Endothelial cell (in vitro differentiated cells): Measurements from ENCODE around the gene DPH3. TPM values are rescaled to one million over a fixed set of nuclear protein-coding genes. Genes with fewer than 3 reads are reported as not detected.

Experiments used
- DNase-seq: peaks from one replicate; pipeline ENCODE4 v3.0.0; 2021; ENCODE audit warnings: low spot score
- H3K27ac Mint-ChIP-seq: one replicate; pipeline ENCODE4 v1.8.0; 2021; ENCODE audit warnings: mixed read lengths, inconsistent platforms; ENCODE audit not compliant: unreplicated experiment
- H3K27me3 Mint-ChIP-seq: one replicate; pipeline ENCODE4 v1.8.0; 2021; ENCODE audit warnings: mild to moderate bottlenecking, moderate library complexity, mixed read lengths, inconsistent platforms; ENCODE audit not compliant: unreplicated experiment
- H3K36me3 Mint-ChIP-seq: one replicate; pipeline ENCODE4 v1.8.0; 2021; ENCODE audit warnings: mild to moderate bottlenecking, low read depth, mixed read lengths, inconsistent platforms; ENCODE audit not compliant: unreplicated experiment
- H3K4me1 Mint-ChIP-seq: one replicate; pipeline ENCODE4 v1.8.0; 2021; ENCODE audit warnings: mild to moderate bottlenecking, mixed read lengths, inconsistent platforms; ENCODE audit not compliant: unreplicated experiment
- H3K4me3 Mint-ChIP-seq: one replicate; pipeline ENCODE4 v1.8.0; 2021; ENCODE audit warnings: mild to moderate bottlenecking, mixed read lengths, inconsistent platforms; ENCODE audit not compliant: unreplicated experiment
- H3K9me3 Mint-ChIP-seq: one replicate; pipeline ENCODE4 v1.8.0; 2021; ENCODE audit warnings: mixed read lengths, inconsistent platforms; ENCODE audit not compliant: unreplicated experiment
- CTCF ChIP-seq: fragments of 200-600 bp; sonication (generic); IDR thresholded peaks from one replicate; pipeline ENCODE4 v1.5.0; 2021; ENCODE audit warnings: antibody characterized with exemption; ENCODE audit not compliant: unreplicated experiment
- total RNA-seq: library from RNA; stranded (reverse); fragmentation: NEBNext Ultra II Directional; extraction: Animal tissue kit (Norgen Biotek cat#: 25700); gene quantifications from one replicate; pipeline ENCODE4 v1.2.1, GENCODE V29; 2021; ENCODE audit not compliant: unreplicated experiment

The DPH3 gene
- total RNA-seq, 1 donor from 2014 or later, result 33.3 TPM

GRCh38 chr3:16243706-16244490, 20.8 kb downstream of the DPH3 start:
- H3K9me3 Mint-ChIP-seq, result no peaks in the 10 kb centered on the region
- H3K36me3 Mint-ChIP-seq, result no peaks in the 10 kb centered on the region
- peaks cover 13% of the 10 kb centered on the region for H3K27me3 Mint-ChIP-seq
- no peak overlapping the region for H3K27ac Mint-ChIP-seq
- H3K4me3 Mint-ChIP-seq, result no peak overlapping the region
- no peak for TF ChIP-seq CTCF
- DNase-seq, result no peak
- H3K4me1 Mint-ChIP-seq, result peaks cover 13% of the 10 kb centered on the region

- no peak for TF ChIP-seq CTCF
- H3K9me3 Mint-ChIP-seq, result no peaks in the 10 kb centered on the region
- no peak overlapping the region for H3K27ac Mint-ChIP-seq
- DNase-seq, result no peak
- H3K27me3 Mint-ChIP-seq, result peaks cover 13% of the 10 kb centered on the region
- no peak overlapping the region for H3K4me3 Mint-ChIP-seq
- no peaks in the 10 kb centered on the region for H3K36me3 Mint-ChIP-seq
- peaks cover 13% of the 10 kb centered on the region for H3K4me1 Mint-ChIP-seq
Measured at GRCh38 chr3:16242177-16242576, 22.6 kb downstream of the DPH3 start.

GRCh38 chr3:16241225-16241624, 23.5 kb downstream of the DPH3 start:
- Mint-ChIP-seq H3K4me3 (no peak overlapping the region), H3K27me3 (peaks cover 12% of the 10 kb centered on the region), H3K36me3 (no peaks in the 10 kb centered on the region), H3K4me1 (peaks cover 13% of the 10 kb centered on the region), H3K9me3 (no peaks in the 10 kb centered on the region), H3K27ac (no peak overlapping the region)
- DNase-seq, result no peak
- TF ChIP-seq CTCF, result no peak

GRCh38 chr3:16240229-16241023, 24.3 kb downstream of the DPH3 start:
- Mint-ChIP-seq H3K9me3 (no peaks in the 10 kb centered on the region), H3K27me3 (peaks cover 12% of the 10 kb centered on the region), H3K4me3 (no peak overlapping the region), H3K27ac (no peak overlapping the region), H3K4me1 (peaks cover 13% of the 10 kb centered on the region), H3K36me3 (no peaks in the 10 kb centered on the region)
- TF ChIP-seq CTCF, result no peak
- no peak for DNase-seq

GRCh38 chr3:16239780-16240179, 25.0 kb downstream of the DPH3 start:
- peaks cover 12% of the 10 kb centered on the region for H3K27me3 Mint-ChIP-seq
- peaks cover 11% of the 10 kb centered on the region for H3K4me1 Mint-ChIP-seq
- no peaks in the 10 kb centered on the region for H3K36me3 Mint-ChIP-seq
- no peak overlapping the region for H3K4me3 Mint-ChIP-seq
- no peak overlapping the region for H3K27ac Mint-ChIP-seq
- TF ChIP-seq CTCF, result no peak
- no peaks in the 10 kb centered on the region for H3K9me3 Mint-ChIP-seq
- DNase-seq, result no peak
